HG02642 (cell line): ENCODE results near the gene TK1.
"Not testable (repeated sequence)": the region's sequence is repeated elsewhere in the genome, so short reads cannot be mapped to it uniquely, and the experiment has no call there.

Experiments
- ATAC-seq: cut with Tn5 transposase; IDR thresholded peaks from one replicate; pipeline ENCODE4 v1.9.1; 2021; ENCODE audit warnings: mild to moderate bottlenecking; ENCODE audit not compliant: unreplicated experiment, poor library complexity

Gene TK1

GRCh38 chr17:78154903-78155811 lies 31.7 kb downstream of the TK1 start:
- peak; percentile 51 for ATAC-seq

- ATAC-seq, result no peak
Measured at GRCh38 chr17:78151514-78152008, 35.3 kb downstream of the TK1 start.

- ATAC-seq, result no peak
Measured at GRCh38 chr17:78148286-78149016, 38.4 kb downstream of the TK1 start.

- ATAC-seq, result no peak
Measured at GRCh38 chr17:78147315-78147998, 39.4 kb downstream of the TK1 start.

GRCh38 chr17:78146881-78147280 lies 40.0 kb downstream of the TK1 start:
- no peak for ATAC-seq

- no peak for ATAC-seq
Measured at GRCh38 chr17:78146471-78146869, 40.4 kb downstream of the TK1 start.

- ATAC-seq, result no peak
Measured at GRCh38 chr17:78144736-78145641, 41.9 kb downstream of the TK1 start.

GRCh38 chr17:78144147-78144719 lies 42.6 kb downstream of the TK1 start:
- ATAC-seq, result no peak

GRCh38 chr17:78143214-78144146 lies 43.4 kb downstream of the TK1 start:
- no peak for ATAC-seq

- no peak for ATAC-seq
Measured at GRCh38 chr17:78142119-78142861, 44.6 kb downstream of the TK1 start.

GRCh38 chr17:78141437-78142118 lies 45.3 kb downstream of the TK1 start:
- ATAC-seq, result no peak

- peak; percentile 77 for ATAC-seq
Measured at GRCh38 chr17:78140169-78141051, 46.4 kb downstream of the TK1 start.

GRCh38 chr17:78139861-78140168 lies 47.0 kb downstream of the TK1 start:
- ATAC-seq, result not testable (repeated sequence)

GRCh38 chr17:78138204-78139060 lies 48.4 kb downstream of the TK1 start:
- no peak for ATAC-seq

GRCh38 chr17:78137392-78138203 lies 49.3 kb downstream of the TK1 start:
- ATAC-seq, result no peak
